Naive thymus-derived CD4-positive, alpha-beta T cell (primary cell): ENCODE results near the gene ASIC2. TPM values are rescaled to one million over a fixed set of nuclear protein-coding genes. Genes with fewer than 3 reads are reported as not detected.

Experiments
- ATAC-seq: fragments of 150-1000 bp; cut with Tn5 transposase; 2 replicates; pipeline ENCODE4 v1.10.0; 2021; ENCODE audit warnings: mild to moderate bottlenecking, moderate library complexity
- CTCF ChIA-PET: fragments of 350-600 bp; sonication (Branson Sonifier 250); formaldehyde crosslinking; loops from one replicate; lab custom pipeline; 2021; ENCODE audit warnings: antibody characterized with exemption; lab: Charles Lee
- POLR2A ChIA-PET: fragments of 350-600 bp; sonication (Branson Sonifier 250); formaldehyde crosslinking; loops from one replicate; lab custom pipeline; 2021; ENCODE audit warnings: antibody characterized with exemption, inconsistent platforms; lab: Charles Lee
- DNase-seq, 9 donors: peaks; one replicate each; pipeline versions ENCODE4 v3.0.0 to v3.0.0-alpha.2; 2020 to 2022; ENCODE audit warnings: mixed read lengths in 1 of 9
- H3K27ac ChIP-seq: one replicate; pipeline ENCODE4 v1.7.0; 2013; ENCODE audit warnings: mild to moderate bottlenecking, low read depth, low read length, moderate library complexity
- H3K27me3 ChIP-seq, 2 donors: one replicate each; pipeline ENCODE4 v1.7.0; 2013; ENCODE audit warnings: low read length in 2 of 2, mild to moderate bottlenecking in 2 of 2, moderate library complexity in 2 of 2; ENCODE audit not compliant: control insufficient read depth in 2 of 2, insufficient read depth in 2 of 2
- H3K36me3 ChIP-seq, 3 experiments: 1 replicate in 2 of 3; 2 replicates in 1 of 3; pipeline ENCODE4 v1.7.0; 2013; ENCODE audit warnings: low read length in 3 of 3, mild to moderate bottlenecking in 3 of 3, moderate library complexity in 1 of 3; ENCODE audit not compliant: insufficient read depth in 3 of 3, control insufficient read depth in 2 of 3
- H3K4me1 ChIP-seq, 2 donors: one replicate each; pipeline ENCODE4 v1.7.0; 2013; ENCODE audit warnings: low read length in 2 of 2, mild to moderate bottlenecking in 2 of 2, moderate library complexity in 1 of 2; ENCODE audit not compliant: control insufficient read depth in 2 of 2, insufficient read depth in 2 of 2
- H3K4me3 ChIP-seq: 2 replicates; pipeline ENCODE4 v1.7.0; 2013; ENCODE audit warnings: mild to moderate bottlenecking, low read length
- H3K9me3 ChIP-seq, 3 experiments: 1 replicate in 2 of 3; 2 replicates in 1 of 3; pipeline ENCODE4 v1.7.0; 2013; ENCODE audit warnings: low read length in 3 of 3; ENCODE audit not compliant: control insufficient read depth in 2 of 3
- H3K27ac Mint-ChIP-seq, 9 donors: one replicate each; pipeline ENCODE4 v1.8.0; 2020 to 2022; ENCODE audit warnings: mixed read lengths in 9 of 9, mild to moderate bottlenecking in 8 of 9, moderate library complexity in 5 of 9, inconsistent platforms in 2 of 9
- H3K27me3 Mint-ChIP-seq, 5 donors: one replicate each; pipeline ENCODE4 v1.8.0; 2021 to 2022; ENCODE audit warnings: mixed read lengths in 5 of 5, mild to moderate bottlenecking in 1 of 5
- H3K36me3 Mint-ChIP-seq, 5 donors: one replicate each; pipeline ENCODE4 v1.8.0; 2020 to 2022; ENCODE audit warnings: mixed read lengths in 5 of 5, mild to moderate bottlenecking in 3 of 5, inconsistent platforms in 1 of 5
- H3K4me1 Mint-ChIP-seq, 7 donors: one replicate each; pipeline ENCODE4 v1.8.0; 2020 to 2022; ENCODE audit warnings: mixed read lengths in 7 of 7, mild to moderate bottlenecking in 3 of 7, inconsistent platforms in 1 of 7
- H3K4me3 Mint-ChIP-seq, 10 donors: one replicate each; pipeline ENCODE4 v1.8.0; 2020 to 2022; ENCODE audit warnings: mild to moderate bottlenecking in 10 of 10, mixed read lengths in 10 of 10, moderate library complexity in 6 of 10, inconsistent platforms in 2 of 10
- H3K9me3 Mint-ChIP-seq, 11 donors: one replicate each; pipeline ENCODE4 v1.8.0; 2020 to 2022; ENCODE audit warnings: mixed read lengths in 11 of 11, mild to moderate bottlenecking in 4 of 11, inconsistent platforms in 1 of 11, moderate library complexity in 1 of 11
- intact Hi-C, 2 donors: fragments of 100-400 bp; cut with micrococcal nuclease; formaldehyde crosslinking; loops; one replicate each; pipeline ENCODE4 v1.15.1; 2023
- polyA plus RNA-seq, 2 donors: library from polyadenylated mRNA; unstranded; fragments of 300-500 nt; fragmentation: Illumina TruSeq; gene quantifications; one replicate each; pipeline ENCODE4 v1.2.3, GENCODE V29; 2021
- total RNA-seq, 6 experiments: library from RNA in 5 of 6; stranded (reverse) in 5 of 6; gene quantifications; 1 replicate in 5 of 6; 2 replicates in 1 of 6; pipeline ENCODE4 v1.2.3 and lab custom pipeline; 2021 to 2026

ASIC2 gene
- total and polyA plus RNA-seq, 7 experiments from 2014 or later: not detected

GRCh38 chr17:33142705-33143299, 150.3 kb downstream of the ASIC2 start:
- DNase-seq (no peak), ATAC-seq (no peak)
- CTCF ChIA-PET: no interaction called here
- POLR2A ChIA-PET: no interaction called here
- no peaks in the 10 kb centered on the region for H3K4me1 ChIP-seq
- Mint-ChIP-seq H3K4me1 (no peaks in the 10 kb centered on the region), H3K27me3 (peaks cover 0 to 48% (median 29%) of the 10 kb centered on the region in 5 donors), H3K27ac (no peak overlapping the region), H3K36me3 (no peaks in the 10 kb centered on the region), H3K9me3 (peaks cover 0 to 3% (median 0%) of the 10 kb centered on the region in 11 donors), H3K4me3 (no peak overlapping the region)
- intact Hi-C loops: no loop called here
- H3K9me3 ChIP-seq: no peaks in the 10 kb centered on the region
- no peak overlapping the region for H3K4me3 ChIP-seq
- H3K36me3 ChIP-seq: no peaks in the 10 kb centered on the region
- no peak overlapping the region for H3K27ac ChIP-seq
- H3K27me3 ChIP-seq: no peaks in the 10 kb centered on the region

GRCh38 chr17:33140413-33141099, 152.5 kb downstream of the ASIC2 start:
- Histone ChIP-seq H3K36me3 (no peaks in the 10 kb centered on the region), H3K4me3 (no peak overlapping the region), H3K4me1 (no peaks in the 10 kb centered on the region), H3K27me3 (no peaks in the 10 kb centered on the region), H3K27ac (no peak overlapping the region), H3K9me3 (no peaks in the 10 kb centered on the region)
- Mint-ChIP-seq H3K27me3 (peaks cover 0 to 37% (median 35%) of the 10 kb centered on the region in 5 donors), H3K9me3 (peaks cover 0 to 3% (median 0%) of the 10 kb centered on the region in 11 donors), H3K4me3 (no peak overlapping the region), H3K27ac (no peak overlapping the region), H3K36me3 (no peaks in the 10 kb centered on the region), H3K4me1 (no peaks in the 10 kb centered on the region)
- intact Hi-C loops: no loop called here
- POLR2A ChIA-PET: no interaction called here
- no peak for DNase-seq
- ATAC-seq: no peak
- CTCF ChIA-PET: no interaction called here

- no peaks in the 10 kb centered on the region for H3K36me3 Mint-ChIP-seq
- ChIA-PET POLR2A (no interaction called here), CTCF (no interaction called here)
- H3K4me1 Mint-ChIP-seq: no peaks in the 10 kb centered on the region
- H3K36me3 ChIP-seq: no peaks in the 10 kb centered on the region
- peaks cover 0 to 3% (median 0%) of the 10 kb centered on the region in 11 donors for H3K9me3 Mint-ChIP-seq
- no peak overlapping the region for H3K27ac ChIP-seq
- H3K4me3 Mint-ChIP-seq: no peak overlapping the region
- DNase-seq: no peak
- no peaks in the 10 kb centered on the region for H3K4me1 ChIP-seq
- intact Hi-C loops: no loop called here
- no peaks in the 10 kb centered on the region for H3K9me3 ChIP-seq
- ATAC-seq: no peak
- no peak overlapping the region for H3K4me3 ChIP-seq
- H3K27me3 Mint-ChIP-seq: peaks cover 0 to 40% (median 31%) of the 10 kb centered on the region in 5 donors
- H3K27ac Mint-ChIP-seq: no peak overlapping the region
- no peaks in the 10 kb centered on the region for H3K27me3 ChIP-seq
These were observed 154.5 kb downstream of the ASIC2 start for GRCh38 chr17:33138627-33139026.

GRCh38 chr17:33137426-33137825, 155.7 kb downstream of the ASIC2 start:
- ChIA-PET CTCF (no interaction called here), POLR2A (no interaction called here)
- H3K9me3 Mint-ChIP-seq: peaks cover 0 to 3% (median 0%) of the 10 kb centered on the region in 11 donors
- DNase-seq (no peak), ATAC-seq (no peak)
- Histone ChIP-seq H3K4me1 (no peaks in the 10 kb centered on the region), H3K27ac (no peak overlapping the region), H3K9me3 (no peaks in the 10 kb centered on the region), H3K36me3 (no peaks in the 10 kb centered on the region), H3K27me3 (no peaks in the 10 kb centered on the region), H3K4me3 (no peak overlapping the region)
- intact Hi-C loops: no loop called here
- H3K27me3 Mint-ChIP-seq: peaks cover 0 to 41% (median 31%) of the 10 kb centered on the region in 5 donors
- H3K4me1 Mint-ChIP-seq: no peaks in the 10 kb centered on the region
- no peak overlapping the region for H3K27ac Mint-ChIP-seq
- H3K4me3 Mint-ChIP-seq: no peak overlapping the region
- H3K36me3 Mint-ChIP-seq: no peaks in the 10 kb centered on the region

GRCh38 chr17:33135691-33136090, 157.4 kb downstream of the ASIC2 start:
- H3K4me3 ChIP-seq: no peak overlapping the region
- ATAC-seq (no peak), DNase-seq (no peak)
- H3K4me1 Mint-ChIP-seq: no peaks in the 10 kb centered on the region
- intact Hi-C loops: no loop called here
- peaks cover 0 to 44% (median 31%) of the 10 kb centered on the region in 5 donors for H3K27me3 Mint-ChIP-seq
- no peak overlapping the region for H3K27ac ChIP-seq
- CTCF ChIA-PET: no interaction called here
- H3K36me3 Mint-ChIP-seq: no peaks in the 10 kb centered on the region
- no peaks in the 10 kb centered on the region for H3K27me3 ChIP-seq
- H3K27ac Mint-ChIP-seq: no peak overlapping the region
- H3K9me3 ChIP-seq: no peaks in the 10 kb centered on the region
- peaks cover 0 to 3% (median 0%) of the 10 kb centered on the region in 11 donors for H3K9me3 Mint-ChIP-seq
- no peak overlapping the region for H3K4me3 Mint-ChIP-seq
- H3K36me3 ChIP-seq: no peaks in the 10 kb centered on the region
- H3K4me1 ChIP-seq: no peaks in the 10 kb centered on the region
- POLR2A ChIA-PET: no interaction called here

GRCh38 chr17:33131620-33132019, 161.5 kb downstream of the ASIC2 start:
- Histone ChIP-seq H3K4me3 (no peak overlapping the region), H3K27me3 (no peaks in the 10 kb centered on the region), H3K27ac (no peak overlapping the region), H3K4me1 (no peaks in the 10 kb centered on the region), H3K36me3 (no peaks in the 10 kb centered on the region), H3K9me3 (no peaks in the 10 kb centered on the region)
- H3K27me3 Mint-ChIP-seq: peaks cover 9 to 41% (median 19%) of the 10 kb centered on the region in 5 donors
- ATAC-seq (no peak), DNase-seq (no peak)
- POLR2A ChIA-PET: no interaction called here
- H3K27ac Mint-ChIP-seq: no peak overlapping the region
- H3K4me1 Mint-ChIP-seq: no peaks in the 10 kb centered on the region
- no peak overlapping the region for H3K4me3 Mint-ChIP-seq
- peaks cover 0 to 6% (median 0%) of the 10 kb centered on the region in 11 donors for H3K9me3 Mint-ChIP-seq
- intact Hi-C loops: no loop called here
- CTCF ChIA-PET: no interaction called here
- H3K36me3 Mint-ChIP-seq: no peaks in the 10 kb centered on the region

GRCh38 chr17:33127706-33128105, 165.4 kb downstream of the ASIC2 start:
- no peak for ATAC-seq
- peaks cover 9 to 35% (median 22%) of the 10 kb centered on the region in 5 donors for H3K27me3 Mint-ChIP-seq

More at GRCh38 chr17:33127706-33128105, 165.4 kb downstream of the ASIC2 start:
- DNase-seq: no peak
- peaks cover 0 to 4% (median 0%) of the 10 kb centered on the region in 11 donors for H3K9me3 Mint-ChIP-seq
- ChIA-PET CTCF (no interaction called here), POLR2A (no interaction called here)
- H3K4me3 Mint-ChIP-seq: no peak overlapping the region
- intact Hi-C loops: no loop called here
- Histone ChIP-seq H3K9me3 (no peaks in the 10 kb centered on the region), H3K4me1 (no peaks in the 10 kb centered on the region), H3K27ac (no peak overlapping the region), H3K27me3 (no peaks in the 10 kb centered on the region), H3K36me3 (no peaks in the 10 kb centered on the region), H3K4me3 (no peak overlapping the region)
- no peaks in the 10 kb centered on the region for H3K4me1 Mint-ChIP-seq
- H3K36me3 Mint-ChIP-seq: no peaks in the 10 kb centered on the region
- no peak overlapping the region for H3K27ac Mint-ChIP-seq
